Hair follicular keratinocyte (primary cell): ENCODE results near the gene DRAXIN. TPM values are rescaled to one million over a fixed set of nuclear protein-coding genes. Genes with fewer than 3 reads are reported as not detected.

ENCODE experiments used
- total RNA-seq: library from RNA; depleted of rRNA; stranded (reverse); fragments of >200 nt; gene quantifications from 2 replicates; pipeline ENCODE4 v1.2.3, GENCODE V29; 2015

The DRAXIN gene
- total RNA-seq: not detected in 2 replicates

DNA sequence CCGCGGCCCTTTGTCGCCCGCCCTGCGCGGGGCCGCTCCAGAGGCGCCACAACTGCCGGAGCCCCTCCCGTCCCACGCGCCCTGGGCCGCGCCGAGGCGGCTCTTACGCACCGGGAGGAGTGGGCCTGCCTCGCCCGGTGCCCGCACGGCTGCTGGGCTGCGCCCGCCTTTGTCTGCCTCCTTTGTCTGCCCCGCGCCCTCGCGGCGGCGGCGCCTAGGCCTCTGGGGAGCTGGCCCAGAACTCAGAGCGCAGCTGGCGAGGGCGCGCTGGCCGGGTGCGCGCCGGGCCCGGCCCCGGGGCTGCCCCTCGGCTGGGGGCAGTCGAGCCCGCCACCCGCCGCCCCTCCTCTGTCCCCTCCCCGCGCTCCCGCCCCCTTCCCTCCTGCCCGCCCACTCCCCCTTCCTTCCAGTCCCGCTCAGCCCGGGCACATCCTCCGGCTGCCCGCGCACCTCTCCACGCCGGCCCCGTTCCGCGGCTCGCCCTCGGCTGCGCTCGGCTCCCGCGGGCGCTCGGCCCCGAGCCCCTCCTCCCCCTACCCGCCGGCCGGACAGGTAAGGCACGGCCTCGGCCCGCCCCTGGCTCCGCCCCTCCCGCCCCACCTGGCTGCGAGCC is at the start of gene DRAXIN:
TSS of gene DRAXIN (plus strand) at position 409 of the 613 bp plus-strand sequence. CDS start 14,549 bp downstream, outside the sequence.

DNA sequence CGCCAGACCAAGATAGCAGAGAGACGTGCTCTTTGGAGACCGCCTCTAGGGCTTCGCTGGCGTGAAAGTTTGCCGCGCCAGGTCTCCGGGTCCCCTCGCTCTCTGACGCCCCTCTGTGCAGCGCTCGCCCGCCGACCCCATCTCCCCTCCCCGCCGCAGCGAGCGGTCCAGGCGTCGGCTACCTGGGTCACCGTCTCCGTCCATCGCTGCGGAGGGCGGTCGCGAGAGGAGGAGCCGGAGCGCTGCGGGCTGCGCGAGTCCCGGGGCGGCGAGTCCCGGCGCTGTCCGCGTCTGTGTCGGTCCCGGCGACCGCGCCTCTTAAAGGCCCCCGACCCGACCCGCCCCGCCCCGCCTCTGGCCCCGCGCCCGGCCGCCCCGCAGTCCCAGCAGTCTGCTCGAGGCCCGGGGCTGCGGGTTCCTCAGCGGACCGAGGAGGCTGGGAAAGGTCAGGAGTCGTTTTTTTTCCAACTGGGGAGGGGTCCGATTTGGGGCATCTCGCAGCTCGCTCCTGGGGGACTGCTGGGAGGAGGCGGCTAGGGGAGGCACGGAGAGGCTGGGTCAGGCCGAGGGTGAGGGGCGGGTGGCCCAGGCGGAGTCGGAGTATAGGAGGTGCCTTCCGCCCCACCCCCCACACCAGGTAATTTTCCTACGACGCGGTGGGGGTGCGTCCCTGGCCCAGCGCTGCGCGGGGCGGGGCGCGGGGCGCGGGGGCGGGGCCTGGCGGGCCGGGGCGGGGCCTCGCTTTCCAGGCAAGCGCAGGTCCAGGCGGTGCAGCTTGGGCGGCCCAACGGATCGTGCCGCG is 37.2 kb upstream of the DRAXIN start, which contains the start of the genes FBXO2 and FBXO44:
TSS of gene FBXO2 (minus strand) at position 293 of the 802 bp plus-strand sequence. CDS start at position 204, 89 bp downstream.
TSS of gene FBXO44 (plus strand) at position 741 of the 802 bp plus-strand sequence. CDS start 959 bp downstream, outside the sequence.

GRCh38 chr1:11681071-11681771 is 10.3 kb upstream of the DRAXIN start, which contains the start of gene MAD2L2:
Gene MAD2L2 (minus strand): TSS chr1:11681148. CDS start chr1:11680601, 547 bp downstream.

GRCh38 chr1:11735854-11736745 is 44.6 kb downstream of the DRAXIN start, which contains the start of gene AGTRAP:
Gene AGTRAP (plus strand): TSS chr1:11736136. CDS start chr1:11736209, 73 bp downstream.

DNA sequence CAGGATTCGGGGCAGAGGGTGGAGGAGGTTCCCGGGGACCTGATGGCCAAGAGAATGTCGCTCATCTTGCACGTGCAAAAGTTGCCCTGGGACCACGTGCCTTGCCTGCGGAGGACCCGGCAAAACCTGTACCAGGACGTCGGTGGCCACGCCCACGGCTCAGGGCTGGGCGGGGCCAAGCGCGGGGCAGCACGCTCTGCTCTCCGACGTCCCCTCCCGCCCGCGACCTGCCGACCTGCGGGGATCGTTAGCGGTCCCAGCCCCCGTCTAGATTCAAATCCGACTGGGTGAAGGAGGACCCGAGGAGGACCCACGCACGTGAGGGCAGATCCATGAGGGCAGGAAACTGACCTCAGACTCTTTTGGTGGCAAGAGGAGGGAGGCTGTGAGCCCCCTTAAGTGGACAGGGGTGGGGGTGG is 70.5 kb downstream of the DRAXIN start, which contains the start of gene C1orf167:
TSS of gene C1orf167 (plus strand) at position 206 of the 419 bp plus-strand sequence. CDS start 2,208 bp downstream, outside the sequence.

Other genes with a start within 250 kb of the DRAXIN start
- not detected in 2 replicates for gene DISP3, start 212.6 kb upstream of the DRAXIN start, total RNA-seq
- 28.9 and 61.7 TPM in 2 replicates for gene FBXO2, start 37.3 kb upstream of the DRAXIN start, total RNA-seq
- 12.7 and 13.9 TPM in 2 replicates for gene FBXO44, start 36.8 kb upstream of the DRAXIN start, total RNA-seq
- 13.4 and 16.9 TPM in 2 replicates for gene FBXO6, start 27.5 kb upstream of the DRAXIN start, total RNA-seq
- 62.5 and 71.8 TPM in 2 replicates for gene MAD2L2, start 10.6 kb upstream of the DRAXIN start, total RNA-seq
- 151 and 193 TPM in 2 replicates for gene AGTRAP, start 44.4 kb downstream of the DRAXIN start, total RNA-seq
- gene C1orf167, start 70.5 kb downstream of the DRAXIN start, total RNA-seq: not detected in 2 replicates
- 13.3 and 19.4 TPM in 2 replicates for gene MTHFR, start 114.3 kb downstream of the DRAXIN start, total RNA-seq
- gene CLCN6, start 114.5 kb downstream of the DRAXIN start, total RNA-seq: 7.9 and 9.3 TPM in 2 replicates
- not detected in 2 replicates for gene NPPA, start 156.1 kb downstream of the DRAXIN start, total RNA-seq
- not detected in 2 replicates for gene NPPB, start 167.2 kb downstream of the DRAXIN start, total RNA-seq
- gene KIAA2013, start 234.7 kb downstream of the DRAXIN start, total RNA-seq: 68.7 and 71.7 TPM in 2 replicates
- 114 and 117 TPM in 2 replicates for gene PLOD1, start 243.0 kb downstream of the DRAXIN start, total RNA-seq